Measurements from ENCODE around the gene CACHD1. TPM values are rescaled to one million over a fixed set of nuclear protein-coding genes. Genes with fewer than 3 reads are reported as not detected.

Gene CACHD1
- polyA plus RNA-seq, 1 of the 3 experiments (the other 2 are of a cell fraction), result 2.2 TPM

- TF ChIP-seq RAD21 (IDR thresholded peaks at IDR 0.05; ENCODE audit: low read length), result no peak
- no peak for TF ChIP-seq SIN3A (IDR thresholded peaks at IDR 0.05; ENCODE audit: borderline replicate concordance, low read depth, low read length)
- TF ChIP-seq, protein P1, sequence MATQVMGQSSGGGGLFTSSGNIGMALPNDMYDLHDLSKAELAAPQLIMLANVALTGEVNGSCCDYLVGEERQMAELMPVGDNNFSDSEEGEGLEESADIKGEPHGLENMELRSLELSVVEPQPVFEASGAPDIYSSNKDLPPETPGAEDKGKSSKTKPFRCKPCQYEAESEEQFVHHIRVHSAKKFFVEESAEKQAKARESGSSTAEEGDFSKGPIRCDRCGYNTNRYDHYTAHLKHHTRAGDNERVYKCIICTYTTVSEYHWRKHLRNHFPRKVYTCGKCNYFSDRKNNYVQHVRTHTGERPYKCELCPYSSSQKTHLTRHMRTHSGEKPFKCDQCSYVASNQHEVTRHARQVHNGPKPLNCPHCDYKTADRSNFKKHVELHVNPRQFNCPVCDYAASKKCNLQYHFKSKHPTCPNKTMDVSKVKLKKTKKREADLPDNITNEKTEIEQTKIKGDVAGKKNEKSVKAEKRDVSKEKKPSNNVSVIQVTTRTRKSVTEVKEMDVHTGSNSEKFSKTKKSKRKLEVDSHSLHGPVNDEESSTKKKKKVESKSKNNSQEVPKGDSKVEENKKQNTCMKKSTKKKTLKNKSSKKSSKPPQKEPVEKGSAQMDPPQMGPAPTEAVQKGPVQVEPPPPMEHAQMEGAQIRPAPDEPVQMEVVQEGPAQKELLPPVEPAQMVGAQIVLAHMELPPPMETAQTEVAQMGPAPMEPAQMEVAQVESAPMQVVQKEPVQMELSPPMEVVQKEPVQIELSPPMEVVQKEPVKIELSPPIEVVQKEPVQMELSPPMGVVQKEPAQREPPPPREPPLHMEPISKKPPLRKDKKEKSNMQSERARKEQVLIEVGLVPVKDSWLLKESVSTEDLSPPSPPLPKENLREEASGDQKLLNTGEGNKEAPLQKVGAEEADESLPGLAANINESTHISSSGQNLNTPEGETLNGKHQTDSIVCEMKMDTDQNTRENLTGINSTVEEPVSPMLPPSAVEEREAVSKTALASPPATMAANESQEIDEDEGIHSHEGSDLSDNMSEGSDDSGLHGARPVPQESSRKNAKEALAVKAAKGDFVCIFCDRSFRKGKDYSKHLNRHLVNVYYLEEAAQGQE (IDR thresholded peaks at IDR 0.05; ENCODE audit: low read depth, low read length), result no peak
- no peak for TF ChIP-seq RCOR1 (IDR thresholded peaks at IDR 0.05; ENCODE audit: low read length)
- no peak for TF ChIP-seq GATA2 (CRISPR knock-in tag; IDR thresholded peaks at IDR 0.05)
- TF ChIP-seq, protein P2, sequence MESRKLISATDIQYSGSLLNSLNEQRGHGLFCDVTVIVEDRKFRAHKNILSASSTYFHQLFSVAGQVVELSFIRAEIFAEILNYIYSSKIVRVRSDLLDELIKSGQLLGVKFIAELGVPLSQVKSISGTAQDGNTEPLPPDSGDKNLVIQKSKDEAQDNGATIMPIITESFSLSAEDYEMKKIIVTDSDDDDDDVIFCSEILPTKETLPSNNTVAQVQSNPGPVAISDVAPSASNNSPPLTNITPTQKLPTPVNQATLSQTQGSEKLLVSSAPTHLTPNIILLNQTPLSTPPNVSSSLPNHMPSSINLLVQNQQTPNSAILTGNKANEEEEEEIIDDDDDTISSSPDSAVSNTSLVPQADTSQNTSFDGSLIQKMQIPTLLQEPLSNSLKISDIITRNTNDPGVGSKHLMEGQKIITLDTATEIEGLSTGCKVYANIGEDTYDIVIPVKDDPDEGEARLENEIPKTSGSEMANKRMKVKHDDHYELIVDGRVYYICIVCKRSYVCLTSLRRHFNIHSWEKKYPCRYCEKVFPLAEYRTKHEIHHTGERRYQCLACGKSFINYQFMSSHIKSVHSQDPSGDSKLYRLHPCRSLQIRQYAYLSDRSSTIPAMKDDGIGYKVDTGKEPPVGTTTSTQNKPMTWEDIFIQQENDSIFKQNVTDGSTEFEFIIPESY (IDR thresholded peaks at IDR 0.05; ENCODE audit: borderline replicate concordance, low read depth), result no peak
- TF ChIP-seq, protein P3, sequence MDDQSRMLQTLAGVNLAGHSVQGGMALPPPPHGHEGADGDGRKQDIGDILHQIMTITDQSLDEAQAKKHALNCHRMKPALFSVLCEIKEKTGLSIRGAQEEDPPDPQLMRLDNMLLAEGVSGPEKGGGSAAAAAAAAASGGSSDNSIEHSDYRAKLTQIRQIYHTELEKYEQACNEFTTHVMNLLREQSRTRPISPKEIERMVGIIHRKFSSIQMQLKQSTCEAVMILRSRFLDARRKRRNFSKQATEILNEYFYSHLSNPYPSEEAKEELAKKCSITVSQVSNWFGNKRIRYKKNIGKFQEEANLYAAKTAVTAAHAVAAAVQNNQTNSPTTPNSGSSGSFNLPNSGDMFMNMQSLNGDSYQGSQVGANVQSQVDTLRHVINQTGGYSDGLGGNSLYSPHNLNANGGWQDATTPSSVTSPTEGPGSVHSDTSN (IDR thresholded peaks at IDR 0.05), result no peak
- no peak for TF ChIP-seq IRF3 (IDR thresholded peaks at IDR 0.05; ENCODE audit: low read depth, low read length)
- no peak for TF ChIP-seq FOSL2 (IDR thresholded peaks at IDR 0.05; ENCODE audit: borderline replicate concordance, low read depth)
- Histone ChIP-seq H3K4me3 (ENCODE audit: low read depth in 2 of 2, low read length in 1 of 2) (no peak overlapping the region), H3F3A (replicated peaks; ENCODE audit: insufficient read depth) (no peaks in the 10 kb centered on the region), H3K9me2 (no peaks in the 10 kb centered on the region), H3K27ac (ENCODE audit: low read depth in 2 of 2, low read length in 1 of 2) (no peak overlapping the region), H3K9me3 (no peaks in the 10 kb centered on the region), H3K4me2 (no peak overlapping the region), H2AFZ (ENCODE audit: low read depth) (no peak overlapping the region), H3K36me3 (replicated peaks in 1 of 2; ENCODE audit: control insufficient read depth in 1 of 2, insufficient read depth in 2 of 2, low read length in 1 of 2) (peaks cover 0 to under 1% of the 10 kb centered on the region in 2 experiments), H3K9ac (no peak overlapping the region), H3K27me3 (ENCODE audit: insufficient read depth) (no peaks in the 10 kb centered on the region), H3K4me1 (ENCODE audit: control insufficient read depth in 1 of 2, insufficient read depth in 2 of 2, low read depth in 1 of 2, low read length in 1 of 2) (no peaks in the 10 kb centered on the region), H4K20me1 (ENCODE audit: insufficient read depth) (no peaks in the 10 kb centered on the region), H3K79me2 (ENCODE audit: insufficient read depth) (no peaks in the 10 kb centered on the region)
- ChIA-PET CTCF (interaction anchor here (0.9 to 1.0 kb wide), 2 partner anchors 8 to 126 kb away, joined by 3 read pairs; no protein-coding TSS in a partner anchor), POLR2A (no interaction called here)
- WGBS (ENCODE audit: low lambda C conversion rate), result 95% methylated on average over 8 of the region's 8 CpGs
- no peak for DNase-seq
Measured at GRCh38 chr1:64699327-64699726, 229.4 kb downstream of the CACHD1 start.
